Dedifferentiated amniotic fluid mesenchymal stem cell (primary cell): Measurements from ENCODE around the gene CENPP.

Source experiments
- DNase-seq: peaks from one replicate; pipeline ENCODE4 v3.0.0-alpha.2; 2016; ENCODE audit errors: extremely low spot score

CENPP gene

GRCh38 chr9:92313624-92314012, 12.1 kb upstream of the CENPP start:
- no peak for DNase-seq

GRCh38 chr9:92315456-92315855, 10.3 kb upstream of the CENPP start:
- no peak for DNase-seq

GRCh38 chr9:92324431-92324830, 1.3 kb upstream of the CENPP start:
- DNase-seq = no peak

GRCh38 chr9:92324889-92325268, 874 bp upstream of the CENPP start:
- DNase-seq = no peak

- no peak for DNase-seq
These were observed 293 bp downstream of the CENPP start for GRCh38 chr9:92325991-92326500.

- no peak for DNase-seq
These were observed 1.6 kb downstream of the CENPP start for GRCh38 chr9:92327283-92327850.

GRCh38 chr9:92328225-92328624, 2.5 kb downstream of the CENPP start:
- DNase-seq = peak; percentile 51

GRCh38 chr9:92332577-92333281, 7.0 kb downstream of the CENPP start:
- DNase-seq = no peak

- peak; percentile 1 for DNase-seq
These were observed 7.5 kb downstream of the CENPP start for GRCh38 chr9:92333282-92333634.

GRCh38 chr9:92341578-92341977, 15.8 kb downstream of the CENPP start:
- no peak for DNase-seq

GRCh38 chr9:92342825-92343488, 17.2 kb downstream of the CENPP start:
- DNase-seq = peak; percentile 59

- no peak for DNase-seq
These were observed 19.8 kb downstream of the CENPP start for GRCh38 chr9:92345582-92345981.

GRCh38 chr9:92349771-92350739, 24.3 kb downstream of the CENPP start:
- DNase-seq = peak; percentile 91

- no peak for DNase-seq
These were observed 25.0 kb downstream of the CENPP start for GRCh38 chr9:92350740-92351133.

- DNase-seq = no peak
These were observed 27.3 kb downstream of the CENPP start for GRCh38 chr9:92353051-92353450.

GRCh38 chr9:92359394-92359995, 33.7 kb downstream of the CENPP start:
- no peak for DNase-seq

GRCh38 chr9:92360083-92360482, 34.3 kb downstream of the CENPP start:
- no peak for DNase-seq

GRCh38 chr9:92369075-92369474, 43.3 kb downstream of the CENPP start:
- no peak for DNase-seq

- DNase-seq = no peak
These were observed 47.4 kb downstream of the CENPP start for GRCh38 chr9:92373167-92373566.

- no peak for DNase-seq
These were observed 52.1 kb downstream of the CENPP start for GRCh38 chr9:92377876-92378275.

GRCh38 chr9:92378865-92379560, 53.3 kb downstream of the CENPP start:
- no peak for DNase-seq
